HepG2 (cell line): ENCODE results near the gene NABP2. TPM values are rescaled to one million over a fixed set of nuclear protein-coding genes. Genes with fewer than 3 reads are reported as not detected.
A peak's percentile ranks its signal among the peaks of the same experiment; 100 is the strongest.

Experiments used
- AGO2 ChIP-seq: fragments of 200-400 bp; formaldehyde crosslinking; optimal IDR thresholded peaks from 2 replicates; pipeline ENCODE3; 2017; ENCODE audit warnings: mild to moderate bottlenecking, low read depth, low read length, moderate library complexity
- ATRX ChIP-seq: sonication (generic); formaldehyde crosslinking; IDR thresholded peaks from 2 replicates; pipeline ENCODE4 v1.4.0; 2020; ENCODE audit warnings: missing genetic modification reagents, borderline replicate concordance
- BCL6 ChIP-seq: IDR thresholded peaks from 2 replicates; pipeline ENCODE4 v1.6.1; 2016; ENCODE audit warnings: missing genetic modification reagents, missing compliant biosample characterization
- BORCS8-MEF2B ChIP-seq: sonication (generic); formaldehyde crosslinking; IDR thresholded peaks from 2 replicates; pipeline ENCODE4 v1.8.0; 2022; ENCODE audit warnings: mild to moderate bottlenecking, missing genetic modification reagents
- BRCA1 ChIP-seq: sonication (generic); formaldehyde crosslinking; IDR thresholded peaks from 2 replicates; pipeline ENCODE4 v1.4.0; 2020; ENCODE audit warnings: missing genetic modification reagents
- CEBPG ChIP-seq: IDR thresholded peaks from 2 replicates; pipeline ENCODE4 v1.6.1; 2016
- FIP1L1 ChIP-seq: fragments of 200-400 bp; formaldehyde crosslinking; IDR thresholded peaks from 2 replicates; pipeline ENCODE4 v1.6.1; 2018; ENCODE audit warnings: low read depth, mild to moderate bottlenecking, low read length, moderate library complexity, borderline replicate concordance; ENCODE audit not compliant: insufficient read depth
- FOXK1 ChIP-seq: sonication (generic); formaldehyde crosslinking; IDR thresholded peaks from 2 replicates; pipeline ENCODE4 v1.4.0; 2020; ENCODE audit warnings: low read depth, missing genetic modification reagents, borderline replicate concordance
- NR2F1 ChIP-seq, 2 experiments: fragments of 450-650 bp in 1 of 2; formaldehyde crosslinking in 1 of 2; IDR thresholded peaks; 2 replicates each; pipeline versions ENCODE4 v1.5.0 to v1.6.1; 2016 to 2020; ENCODE audit warnings: mild to moderate bottlenecking in 1 of 2, missing compliant biosample characterization in 1 of 2, missing genetic modification reagents in 1 of 2, moderate library complexity in 1 of 2
- RXRA ChIP-seq: sonication (generic); formaldehyde crosslinking; IDR thresholded peaks from 2 replicates; pipeline ENCODE4 v1.5.1; 2020; ENCODE audit warnings: missing genetic modification reagents
- SIN3A ChIP-seq: IDR thresholded peaks from 2 replicates; pipeline ENCODE4 v1.6.1; 2011; ENCODE audit warnings: low read depth, mild to moderate bottlenecking, control low read depth, low read length, borderline replicate concordance
- SOX6 ChIP-seq, 2 experiments: fragments of 450-650 bp in 1 of 2; sonication (generic) in 1 of 2; formaldehyde crosslinking in 1 of 2; IDR thresholded peaks; 2 replicates each; pipeline versions ENCODE4 v1.4.0 to v1.6.1; 2017 to 2020; ENCODE audit warnings: antibody characterized with exemption in 1 of 2, mild to moderate bottlenecking in 1 of 2, missing genetic modification reagents in 1 of 2
- STAT5B ChIP-seq: sonication (generic); formaldehyde crosslinking; IDR thresholded peaks from 2 replicates; pipeline ENCODE4 v1.4.0; 2020; ENCODE audit warnings: missing genetic modification reagents
- TCF12 ChIP-seq, 2 experiments: fragments of 450-650 bp in 1 of 2; sonication (generic) in 1 of 2; formaldehyde crosslinking in 1 of 2; IDR thresholded peaks; 2 replicates each; pipeline versions ENCODE4 v1.6.1 to v1.8.0; 2017 to 2022; ENCODE audit warnings: antibody characterized with exemption in 1 of 2, mild to moderate bottlenecking in 1 of 2, missing genetic modification reagents in 1 of 2, moderate library complexity in 1 of 2
- TCF7 ChIP-seq: sonication (generic); IDR thresholded peaks from 2 replicates; pipeline ENCODE4 v1.6.1; 2016; ENCODE audit warnings: antibody characterized with exemption, low read depth
- ZBTB3 ChIP-seq: sonication (generic); formaldehyde crosslinking; IDR thresholded peaks from 2 replicates; pipeline ENCODE4 v1.4.0; 2020; ENCODE audit warnings: low read depth, mild to moderate bottlenecking, moderate library complexity, missing genetic modification reagents, borderline replicate concordance
- ZKSCAN5 ChIP-seq: sonication (generic); formaldehyde crosslinking; IDR thresholded peaks from 2 replicates; pipeline ENCODE4 v1.5.1; 2020; ENCODE audit warnings: mild to moderate bottlenecking, missing genetic modification reagents
- ZNF136 ChIP-seq: sonication (generic); formaldehyde crosslinking; IDR thresholded peaks from 2 replicates; pipeline ENCODE4 v1.8.1; 2022; ENCODE audit warnings: low read depth, mild to moderate bottlenecking, moderate library complexity, missing genetic modification reagents
- ZNF329 ChIP-seq: sonication (generic); formaldehyde crosslinking; IDR thresholded peaks from 2 replicates; pipeline ENCODE4 v1.9.0; 2021; ENCODE audit warnings: low read depth, mild to moderate bottlenecking, missing genetic modification reagents
- ZNF430 ChIP-seq: sonication (generic); formaldehyde crosslinking; IDR thresholded peaks from 2 replicates; pipeline ENCODE4 v1.9.0; 2021; ENCODE audit warnings: mild to moderate bottlenecking, missing genetic modification reagents
- ZNF44 ChIP-seq: sonication (generic); formaldehyde crosslinking; IDR thresholded peaks from 2 replicates; pipeline ENCODE4 v1.5.1; 2020; ENCODE audit warnings: mild to moderate bottlenecking, missing genetic modification reagents
- polyA plus RNA-seq, 8 experiments: library from polyadenylated mRNA; depleted of rRNA in 3 of 8; stranded (reverse) in 7 of 8; unstranded in 1 of 8; fragments of >200 nt; fragmentation: Illumina TruSeq in 4 of 8; extraction: Trizol in 4 of 8; gene quantifications; 2 replicates each; pipeline versions ENCODE4 v1.2.1 to v1.2.3, GENCODE V29; 2011 to 2016; ENCODE audit warnings: low read depth in 4 of 8, missing spikeins in 1 of 8, mixed read lengths in 1 of 8; ENCODE audit not compliant: insufficient read depth in 1 of 8
- total RNA-seq, 5 experiments: library from RNA; depleted of rRNA; stranded (reverse); fragments of >200 nt; fragmentation: Illumina TruSeq; extraction: Trizol; gene quantifications; 2 replicates each; pipeline ENCODE4 v1.2.3, GENCODE V29; 2016; ENCODE audit warnings: low read depth in 1 of 5
- TF ChIP-seq, protein P1 (sequence below): sonication (generic); formaldehyde crosslinking; IDR thresholded peaks from 2 replicates; pipeline ENCODE4 v1.4.0; 2020; ENCODE audit warnings: missing genetic modification reagents, borderline replicate concordance
- TF ChIP-seq, protein P2 (sequence below): sonication (generic); formaldehyde crosslinking; IDR thresholded peaks from 2 replicates; pipeline ENCODE4 v1.5.0; 2020; ENCODE audit warnings: missing genetic modification reagents, mild to moderate bottlenecking, borderline replicate concordance
- TF ChIP-seq, protein P3 (sequence below): sonication (generic); formaldehyde crosslinking; IDR thresholded peaks from 2 replicates; pipeline ENCODE4 v1.4.0; 2020; ENCODE audit warnings: missing genetic modification reagents, borderline replicate concordance
- TF ChIP-seq, protein P4 (sequence below): sonication (generic); formaldehyde crosslinking; IDR thresholded peaks from 2 replicates; pipeline ENCODE4 v1.8.0; 2022; ENCODE audit warnings: low read depth, missing genetic modification reagents

NABP2 gene
- total and polyA plus RNA-seq, 2 of the 13 experiments (the other 11 are each of a cell fraction or from before 2014, with no cell fraction given) = 33.2 to 35.5 TPM

DNA sequence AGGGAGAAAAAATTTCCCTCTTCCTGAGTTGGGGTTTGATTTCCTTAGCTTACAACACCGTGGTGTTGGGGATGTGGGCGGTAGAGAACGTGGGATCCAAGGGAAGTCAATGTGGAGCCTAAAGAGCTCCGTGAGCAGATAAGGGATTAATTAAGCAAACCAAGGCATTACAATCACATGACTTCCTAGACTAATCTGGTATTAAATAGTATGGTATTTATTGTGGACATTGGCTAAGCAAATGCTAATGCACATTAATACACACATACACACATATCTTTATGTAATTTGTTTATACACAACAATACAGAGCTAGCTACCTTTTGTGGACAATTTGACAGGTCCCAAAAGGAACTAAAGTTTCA lies 1.6 kb upstream of the NABP2 start (continued):
- TF ChIP-seq, protein P1, sequence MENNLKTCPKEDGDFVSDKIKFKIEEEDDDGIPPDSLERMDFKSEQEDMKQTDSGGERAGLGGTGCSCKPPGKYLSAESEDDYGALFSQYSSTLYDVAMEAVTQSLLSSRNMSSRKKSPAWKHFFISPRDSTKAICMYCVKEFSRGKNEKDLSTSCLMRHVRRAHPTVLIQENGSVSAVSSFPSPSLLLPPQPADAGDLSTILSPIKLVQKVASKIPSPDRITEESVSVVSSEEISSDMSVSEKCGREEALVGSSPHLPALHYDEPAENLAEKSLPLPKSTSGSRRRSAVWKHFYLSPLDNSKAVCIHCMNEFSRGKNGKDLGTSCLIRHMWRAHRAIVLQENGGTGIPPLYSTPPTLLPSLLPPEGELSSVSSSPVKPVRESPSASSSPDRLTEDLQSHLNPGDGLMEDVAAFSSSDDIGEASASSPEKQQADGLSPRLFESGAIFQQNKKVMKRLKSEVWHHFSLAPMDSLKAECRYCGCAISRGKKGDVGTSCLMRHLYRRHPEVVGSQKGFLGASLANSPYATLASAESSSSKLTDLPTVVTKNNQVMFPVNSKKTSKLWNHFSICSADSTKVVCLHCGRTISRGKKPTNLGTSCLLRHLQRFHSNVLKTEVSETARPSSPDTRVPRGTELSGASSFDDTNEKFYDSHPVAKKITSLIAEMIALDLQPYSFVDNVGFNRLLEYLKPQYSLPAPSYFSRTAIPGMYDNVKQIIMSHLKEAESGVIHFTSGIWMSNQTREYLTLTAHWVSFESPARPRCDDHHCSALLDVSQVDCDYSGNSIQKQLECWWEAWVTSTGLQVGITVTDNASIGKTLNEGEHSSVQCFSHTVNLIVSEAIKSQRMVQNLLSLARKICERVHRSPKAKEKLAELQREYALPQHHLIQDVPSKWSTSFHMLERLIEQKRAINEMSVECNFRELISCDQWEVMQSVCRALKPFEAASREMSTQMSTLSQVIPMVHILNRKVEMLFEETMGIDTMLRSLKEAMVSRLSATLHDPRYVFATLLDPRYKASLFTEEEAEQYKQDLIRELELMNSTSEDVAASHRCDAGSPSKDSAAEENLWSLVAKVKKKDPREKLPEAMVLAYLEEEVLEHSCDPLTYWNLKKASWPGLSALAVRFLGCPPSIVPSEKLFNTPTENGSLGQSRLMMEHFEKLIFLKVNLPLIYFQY (CRISPR knock-in tag) = no peak
- TF ChIP-seq FIP1L1 (no peak), ZNF44 (CRISPR knock-in tag) (no peak), ZBTB3 (CRISPR knock-in tag) (0 out of 2 replicates have a peak, but pooled peaks have one; percentile 13), ATRX (CRISPR knock-in tag) (no peak), STAT5B (CRISPR knock-in tag) (no peak), BORCS8-MEF2B (CRISPR knock-in tag) (no peak), ZKSCAN5 (CRISPR knock-in tag) (no peak), ZNF430 (no peak), CEBPG (CRISPR knock-in tag) (no peak), SIN3A (0 out of 2 replicates have a peak, but pooled peaks have one; percentile 9), BRCA1 (CRISPR knock-in tag) (no peak), FOXK1 (CRISPR knock-in tag) (no peak), AGO2 (peak; percentile 3), BCL6 (CRISPR knock-in tag) (no peak), ZNF329 (no peak), SOX6 (IDR thresholded peaks at IDR 0.05) (no peak), SOX6 (CRISPR knock-in tag; IDR thresholded peaks at IDR 0.05) (no peak), RXRA (CRISPR knock-in tag) (no peak), ZNF136 (no peak), TCF12 (IDR thresholded peaks at IDR 0.05) (no peak), TCF12 (CRISPR knock-in tag; IDR thresholded peaks at IDR 0.05) (no peak), NR2F1 (CRISPR knock-in tag; IDR thresholded peaks at IDR 0.05) (no peak), TCF7 (no peak)
- TF ChIP-seq, protein P2, sequence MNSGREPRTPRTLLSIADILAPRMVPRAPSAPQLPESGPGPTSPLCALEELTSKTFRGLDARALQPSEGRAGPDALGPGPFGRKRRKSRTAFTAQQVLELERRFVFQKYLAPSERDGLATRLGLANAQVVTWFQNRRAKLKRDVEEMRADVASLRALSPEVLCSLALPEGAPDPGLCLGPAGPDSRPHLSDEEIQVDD = no peak
- TF ChIP-seq, protein P3, sequence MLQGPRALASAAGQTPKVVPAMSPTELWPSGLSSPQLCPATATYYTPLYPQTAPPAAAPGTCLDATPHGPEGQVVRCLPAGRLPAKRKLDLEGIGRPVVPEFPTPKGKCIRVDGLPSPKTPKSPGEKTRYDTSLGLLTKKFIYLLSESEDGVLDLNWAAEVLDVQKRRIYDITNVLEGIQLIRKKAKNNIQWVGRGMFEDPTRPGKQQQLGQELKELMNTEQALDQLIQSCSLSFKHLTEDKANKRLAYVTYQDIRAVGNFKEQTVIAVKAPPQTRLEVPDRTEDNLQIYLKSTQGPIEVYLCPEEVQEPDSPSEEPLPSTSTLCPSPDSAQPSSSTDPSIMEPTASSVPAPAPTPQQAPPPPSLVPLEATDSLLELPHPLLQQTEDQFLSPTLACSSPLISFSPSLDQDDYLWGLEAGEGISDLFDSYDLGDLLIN = no peak
- TF ChIP-seq, protein P4, sequence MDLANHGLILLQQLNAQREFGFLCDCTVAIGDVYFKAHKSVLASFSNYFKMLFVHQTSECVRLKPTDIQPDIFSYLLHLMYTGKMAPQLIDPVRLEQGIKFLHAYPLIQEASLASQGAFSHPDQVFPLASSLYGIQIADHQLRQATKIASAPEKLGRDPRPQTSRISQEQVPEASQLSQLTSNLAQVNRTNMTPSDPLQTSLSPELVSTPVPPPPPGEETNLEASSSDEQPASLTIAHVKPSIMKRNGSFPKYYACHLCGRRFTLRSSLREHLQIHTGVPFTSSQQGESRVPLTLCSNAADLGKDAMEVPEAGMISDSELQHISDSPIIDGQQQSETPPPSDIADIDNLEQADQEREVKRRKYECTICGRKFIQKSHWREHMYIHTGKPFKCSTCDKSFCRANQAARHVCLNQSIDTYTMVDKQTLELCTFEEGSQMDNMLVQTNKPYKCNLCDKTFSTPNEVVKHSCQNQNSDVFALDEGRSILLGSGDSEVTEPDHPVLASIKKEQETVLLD (CRISPR knock-in tag) = no peak
